ENCODE measurements around the gene IL13RA1.
A peak's percentile ranks its signal among the peaks of the same experiment; 100 is the strongest.
"Not testable (repeated sequence)": the region's sequence is repeated elsewhere in the genome, so short reads cannot be mapped to it uniquely, and the experiment has no call there.

IL13RA1 gene

DNA sequence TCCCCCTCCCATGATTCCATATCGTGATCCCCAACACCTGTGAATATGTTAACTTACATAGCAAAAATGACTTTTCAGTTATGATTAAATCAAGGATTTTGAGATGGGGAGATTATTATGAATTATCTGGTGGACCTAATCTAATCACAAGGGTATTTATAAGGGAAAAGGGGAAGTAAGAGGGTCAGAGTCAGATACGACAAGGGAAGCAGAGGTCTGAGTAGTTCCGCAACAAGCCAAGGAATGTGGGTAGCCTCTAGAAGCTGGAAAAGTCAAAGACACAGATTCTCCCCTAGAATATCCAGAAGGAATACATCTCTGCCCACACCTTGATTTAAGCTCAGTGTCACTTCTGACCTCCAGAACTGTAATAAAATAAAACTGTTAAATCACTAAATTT lies 1.0 kb upstream of the IL13RA1 start:
- H3K4me3 ChIP-seq (ENCODE audit: low read depth, low read length), result no peak overlapping the region
- H3K4me1 ChIP-seq, result no peaks in the 10 kb centered on the region
- H3K36me3 ChIP-seq, result no peaks in the 10 kb centered on the region
- peaks cover 5% of the 10 kb centered on the region for H3K27me3 ChIP-seq
- DNase-seq, result no peak
- no peaks in the 10 kb centered on the region for H3K9me3 ChIP-seq
- no peak for TF ChIP-seq CTCF (IDR thresholded peaks at IDR 0.05; ENCODE audit: low read depth, low read length)

DNA sequence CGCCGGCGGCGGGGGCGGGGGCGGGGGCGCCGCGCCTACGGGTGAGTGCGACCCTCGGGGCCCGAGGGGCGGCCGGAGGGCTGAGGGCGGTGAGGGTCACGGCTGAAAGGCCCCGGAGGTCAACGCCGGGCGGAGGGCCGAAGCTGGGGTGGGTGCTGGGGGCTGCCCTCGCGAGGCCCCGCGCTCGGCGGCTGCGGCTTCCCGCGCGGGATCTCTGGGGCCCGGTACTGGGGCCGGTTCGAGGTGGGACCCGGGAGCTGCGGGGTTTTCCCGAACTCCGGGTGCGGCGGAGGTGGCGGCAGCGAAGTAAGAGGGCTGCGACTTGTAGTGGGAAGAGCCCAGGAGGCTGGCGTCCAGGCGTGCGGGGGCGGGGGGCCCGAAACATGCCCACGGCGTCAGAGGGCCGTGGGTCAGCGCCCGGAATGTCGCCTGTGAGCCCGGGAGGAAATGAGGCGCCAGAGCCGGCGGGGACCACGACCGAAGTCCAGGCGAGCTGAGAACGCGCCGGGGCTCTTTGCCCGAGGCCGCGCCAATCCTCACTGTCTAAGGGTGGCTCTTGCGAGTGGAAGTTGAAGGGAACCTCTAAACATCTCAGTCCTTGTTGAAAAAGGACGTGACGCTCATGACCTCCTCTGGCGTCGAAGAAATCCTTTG lies 407 bp downstream of the IL13RA1 start:
- peak overlapping the region; percentile 41 for H3K4me3 ChIP-seq (ENCODE audit: low read depth, low read length)
- H3K27me3 ChIP-seq, result peaks cover 5% of the 10 kb centered on the region
- no peak for TF ChIP-seq CTCF (IDR thresholded peaks at IDR 0.05; ENCODE audit: low read depth, low read length)
- H3K9me3 ChIP-seq, result no peaks in the 10 kb centered on the region
- no peaks in the 10 kb centered on the region for H3K4me1 ChIP-seq
- peak; percentile 3 for DNase-seq
- no peaks in the 10 kb centered on the region for H3K36me3 ChIP-seq

DNA sequence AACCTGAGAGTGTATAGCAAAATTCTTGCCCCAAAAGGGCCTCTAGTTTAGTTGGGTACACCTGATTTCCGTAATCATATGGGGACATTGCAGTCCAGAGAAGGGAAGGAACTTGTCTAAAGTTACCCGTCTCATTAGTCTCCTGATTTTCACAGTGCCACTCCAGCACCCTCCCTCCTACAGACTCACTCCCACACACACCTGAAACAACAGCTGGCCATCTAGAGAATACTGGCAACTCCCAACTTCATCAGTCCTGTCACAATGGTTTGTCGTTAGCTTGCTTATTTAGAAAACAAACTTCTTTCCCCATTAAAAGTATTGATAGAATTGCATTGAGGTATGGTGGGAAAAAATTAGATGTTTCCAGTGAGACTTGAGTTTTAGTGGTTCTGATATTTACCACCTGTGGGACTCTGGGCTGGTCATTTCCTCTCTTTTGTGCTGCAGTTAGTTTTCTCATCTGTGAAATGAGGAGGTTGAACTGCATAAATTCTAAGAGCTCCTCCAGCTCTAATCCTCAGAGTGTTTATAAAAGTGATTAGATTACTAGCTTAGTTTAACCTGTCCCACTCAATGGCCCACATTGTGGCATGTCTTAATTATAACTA lies 1.7 kb downstream of the IL13RA1 start:
- no peak for DNase-seq
- H3K4me1 ChIP-seq, result no peaks in the 10 kb centered on the region
- peaks cover 5% of the 10 kb centered on the region for H3K27me3 ChIP-seq
- no peaks in the 10 kb centered on the region for H3K9me3 ChIP-seq
- H3K36me3 ChIP-seq, result no peaks in the 10 kb centered on the region
- no peak for TF ChIP-seq CTCF (IDR thresholded peaks at IDR 0.05; ENCODE audit: low read depth, low read length)
- no peak overlapping the region for H3K4me3 ChIP-seq (ENCODE audit: low read depth, low read length)

- H3K4me3 ChIP-seq (ENCODE audit: low read depth, low read length), result no peak overlapping the region
- TF ChIP-seq CTCF (IDR thresholded peaks at IDR 0.05; ENCODE audit: low read depth, low read length), result no peak
- H3K4me1 ChIP-seq, result no peaks in the 10 kb centered on the region
- peaks cover 5% of the 10 kb centered on the region for H3K27me3 ChIP-seq
- DNase-seq, result no peak
- H3K9me3 ChIP-seq, result no peaks in the 10 kb centered on the region
- H3K36me3 ChIP-seq, result no peaks in the 10 kb centered on the region
Observed at GRCh38 chrX:118730500-118731247, 3.3 kb downstream of the IL13RA1 start.

- not testable (repeated sequence) for H3K27me3 ChIP-seq; H3K4me1 ChIP-seq; H3K4me3 ChIP-seq (ENCODE audit: low read depth, low read length); DNase-seq; H3K9me3 ChIP-seq; H3K36me3 ChIP-seq
Observed at GRCh38 chrX:118732551-118732950, 5.1 kb downstream of the IL13RA1 start.

DNA sequence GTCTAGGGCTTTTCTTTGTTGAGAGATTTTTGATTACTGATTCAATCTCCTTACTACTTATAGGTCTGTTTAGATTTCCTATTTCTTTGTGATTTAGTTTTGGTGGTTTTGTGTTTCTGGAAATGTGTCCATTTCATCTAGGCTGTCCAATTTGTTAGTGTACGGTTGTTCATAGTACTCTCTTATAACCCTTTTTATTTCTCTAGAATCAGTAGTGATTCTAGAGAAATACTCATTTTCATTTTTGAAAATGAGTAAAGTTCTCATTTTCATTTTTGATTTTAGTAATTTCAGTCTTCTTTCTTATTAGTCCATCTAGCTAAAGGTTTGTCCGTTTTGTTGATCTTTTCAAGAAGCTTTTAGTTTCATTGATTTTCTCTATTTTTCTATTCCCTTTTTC lies 7.5 kb downstream of the IL13RA1 start:
- TF ChIP-seq CTCF (IDR thresholded peaks at IDR 0.05; ENCODE audit: low read depth, low read length), result no peak
- no peaks in the 10 kb centered on the region for H3K27me3 ChIP-seq
- H3K36me3 ChIP-seq, result no peaks in the 10 kb centered on the region
- H3K9me3 ChIP-seq, result no peaks in the 10 kb centered on the region
- H3K4me3 ChIP-seq (ENCODE audit: low read depth, low read length), result no peak overlapping the region
- H3K4me1 ChIP-seq, result no peaks in the 10 kb centered on the region
- DNase-seq, result no peak

Measured in BE2C (cell line).